Embryonic facial prominence (tissue), 1 donor: ENCODE results near the gene CAMK2D.

Experiments used
- DNase-seq: peaks from one replicate; pipeline ENCODE4 v3.0.0-alpha.2; 2016; ENCODE audit errors: extremely low spot score

The CAMK2D gene

GRCh38 chr4:113682730-113683537 is 78.6 kb downstream of the CAMK2D start:
- DNase-seq = no peak

- no peak for DNase-seq
These were observed 82.9 kb downstream of the CAMK2D start for GRCh38 chr4:113678641-113679040.

- DNase-seq = no peak
These were observed 84.2 kb downstream of the CAMK2D start for GRCh38 chr4:113677325-113677724.

- DNase-seq = no peak
These were observed 85.5 kb downstream of the CAMK2D start for GRCh38 chr4:113675731-113676697.

GRCh38 chr4:113674733-113675132 is 86.8 kb downstream of the CAMK2D start:
- DNase-seq = no peak

GRCh38 chr4:113674251-113674650 is 87.3 kb downstream of the CAMK2D start:
- DNase-seq = no peak

- no peak for DNase-seq
These were observed 88.1 kb downstream of the CAMK2D start for GRCh38 chr4:113673450-113673849.

GRCh38 chr4:113666386-113667114 is 95.0 kb downstream of the CAMK2D start:
- no peak for DNase-seq

GRCh38 chr4:113665036-113665435 is 96.5 kb downstream of the CAMK2D start:
- DNase-seq = no peak

GRCh38 chr4:113662581-113662980 is 99.0 kb downstream of the CAMK2D start:
- DNase-seq = no peak

- no peak for DNase-seq
These were observed 102.4 kb downstream of the CAMK2D start for GRCh38 chr4:113659127-113659526.

- no peak for DNase-seq
These were observed 103.8 kb downstream of the CAMK2D start for GRCh38 chr4:113657586-113658233.

- no peak for DNase-seq
These were observed 107.7 kb downstream of the CAMK2D start for GRCh38 chr4:113653871-113654270.

- DNase-seq = no peak
These were observed 115.1 kb downstream of the CAMK2D start for GRCh38 chr4:113646442-113646822.

GRCh38 chr4:113645771-113646441 is 115.6 kb downstream of the CAMK2D start:
- no peak for DNase-seq

GRCh38 chr4:113645288-113645687 is 116.2 kb downstream of the CAMK2D start:
- no peak for DNase-seq

- DNase-seq = no peak
These were observed 117.1 kb downstream of the CAMK2D start for GRCh38 chr4:113644398-113644797.

- DNase-seq = no peak
These were observed 118.0 kb downstream of the CAMK2D start for GRCh38 chr4:113643505-113643904.

GRCh38 chr4:113641025-113641431 is 120.5 kb downstream of the CAMK2D start:
- DNase-seq = no peak

- no peak for DNase-seq
These were observed 122.2 kb downstream of the CAMK2D start for GRCh38 chr4:113639326-113639725.

GRCh38 chr4:113638562-113638832 is 123.0 kb downstream of the CAMK2D start:
- DNase-seq = no peak
